Duodenal mucosa (tissue), 2 donors: ENCODE measurements around the gene ORM2.
"Not testable (repeated sequence)": the region's sequence is repeated elsewhere in the genome, so short reads cannot be mapped to it uniquely, and the experiment has no call there.

Source experiments
- H3K27ac ChIP-seq: one replicate; pipeline ENCODE4 v1.7.0; 2013; ENCODE audit warnings: low read depth, low read length
- H3K27me3 ChIP-seq, 2 donors: one replicate each; pipeline ENCODE4 v1.7.0; 2013; ENCODE audit warnings: low read length in 2 of 2, control low read depth in 1 of 2; ENCODE audit not compliant: insufficient read depth in 2 of 2, control insufficient read depth in 1 of 2
- H3K36me3 ChIP-seq, 2 donors: one replicate each; pipeline ENCODE4 v1.7.0; 2013; ENCODE audit warnings: low read length in 2 of 2, control low read depth in 1 of 2; ENCODE audit not compliant: insufficient read depth in 2 of 2, control insufficient read depth in 1 of 2
- H3K4me1 ChIP-seq, 2 donors: one replicate each; pipeline ENCODE4 v1.7.0; 2013; ENCODE audit warnings: low read length in 2 of 2, control low read depth in 1 of 2; ENCODE audit not compliant: insufficient read depth in 2 of 2, control insufficient read depth in 1 of 2
- H3K4me3 ChIP-seq, 2 donors: one replicate each; pipeline ENCODE4 v1.7.0; 2013; ENCODE audit warnings: low read length in 2 of 2, low read depth in 1 of 2
- H3K9ac ChIP-seq, 2 donors: one replicate each; pipeline ENCODE4 v1.7.0; 2013; ENCODE audit warnings: low read length in 2 of 2, low read depth in 1 of 2
- H3K9me3 ChIP-seq, 2 donors: one replicate each; pipeline ENCODE4 v1.7.0; 2013; ENCODE audit warnings: low read length in 2 of 2, control low read depth in 1 of 2; ENCODE audit not compliant: control insufficient read depth in 1 of 2

ORM2 gene

GRCh38 chr9:114314881-114315722 lies 14.6 kb upstream of the ORM2 start:
- H3K27ac ChIP-seq = no peak overlapping the region
- H3K27me3 ChIP-seq = no peaks in the 10 kb centered on the region
- no peaks in the 10 kb centered on the region for H3K9me3 ChIP-seq
- no peak overlapping the region for H3K4me3 ChIP-seq
- H3K9ac ChIP-seq = no peak overlapping the region
- no peaks in the 10 kb centered on the region for H3K36me3 ChIP-seq
- no peaks in the 10 kb centered on the region for H3K4me1 ChIP-seq

GRCh38 chr9:114315723-114316363 lies 13.8 kb upstream of the ORM2 start:
- Histone ChIP-seq H3K4me1 (no peaks in the 10 kb centered on the region), H3K27me3 (no peaks in the 10 kb centered on the region), H3K9me3 (no peaks in the 10 kb centered on the region), H3K27ac (no peak overlapping the region), H3K4me3 (no peak overlapping the region), H3K9ac (no peak overlapping the region), H3K36me3 (no peaks in the 10 kb centered on the region)

- Histone ChIP-seq H3K9me3 (no peaks in the 10 kb centered on the region), H3K9ac (no peak overlapping the region), H3K4me3 (no peak overlapping the region), H3K27ac (no peak overlapping the region), H3K4me1 (no peaks in the 10 kb centered on the region), H3K27me3 (no peaks in the 10 kb centered on the region), H3K36me3 (no peaks in the 10 kb centered on the region)
Observed at GRCh38 chr9:114316605-114317230, 13.0 kb upstream of the ORM2 start.

GRCh38 chr9:114317665-114318357 lies 11.9 kb upstream of the ORM2 start:
- H3K4me1 ChIP-seq = no peaks in the 10 kb centered on the region
- H3K36me3 ChIP-seq = no peaks in the 10 kb centered on the region
- no peaks in the 10 kb centered on the region for H3K27me3 ChIP-seq
- no peak overlapping the region for H3K4me3 ChIP-seq
- H3K27ac ChIP-seq = no peak overlapping the region
- H3K9me3 ChIP-seq = no peaks in the 10 kb centered on the region
- H3K9ac ChIP-seq = no peak overlapping the region

- Histone ChIP-seq H3K27me3 (no peaks in the 10 kb centered on the region), H3K4me1 (no peaks in the 10 kb centered on the region), H3K4me3 (no peak overlapping the region), H3K9me3 (no peaks in the 10 kb centered on the region), H3K9ac (no peak overlapping the region), H3K36me3 (no peaks in the 10 kb centered on the region), H3K27ac (no peak overlapping the region)
Observed at GRCh38 chr9:114318416-114318815, 11.3 kb upstream of the ORM2 start.

- Histone ChIP-seq H3K9ac (no peak overlapping the region), H3K4me3 (no peak overlapping the region), H3K27ac (no peak overlapping the region), H3K27me3 (no peaks in the 10 kb centered on the region), H3K36me3 (no peaks in the 10 kb centered on the region), H3K4me1 (no peaks in the 10 kb centered on the region), H3K9me3 (no peaks in the 10 kb centered on the region)
Observed at GRCh38 chr9:114319147-114319546, 10.5 kb upstream of the ORM2 start.

- not testable (repeated sequence) for H3K27ac ChIP-seq, H3K4me3 ChIP-seq, H3K9ac ChIP-seq, H3K9me3 ChIP-seq, H3K27me3 ChIP-seq, H3K36me3 ChIP-seq, H3K4me1 ChIP-seq
Observed at GRCh38 chr9:114320710-114321109, 9.0 kb upstream of the ORM2 start.

GRCh38 chr9:114321759-114322158 lies 7.9 kb upstream of the ORM2 start:
- Histone ChIP-seq H3K4me1 (no peaks in the 10 kb centered on the region), H3K9ac (no peak overlapping the region), H3K27ac (no peak overlapping the region), H3K36me3 (no peaks in the 10 kb centered on the region), H3K9me3 (no peaks in the 10 kb centered on the region), H3K27me3 (no peaks in the 10 kb centered on the region), H3K4me3 (no peak overlapping the region)

GRCh38 chr9:114322160-114322818 lies 7.4 kb upstream of the ORM2 start:
- H3K36me3 ChIP-seq, H3K27ac ChIP-seq, H3K9ac ChIP-seq, H3K4me3 ChIP-seq, H3K9me3 ChIP-seq, H3K4me1 ChIP-seq, H3K27me3 ChIP-seq: not testable (repeated sequence)
